Erythroblast (primary cell): Measurements from ENCODE around the gene FRS2.

Experiments
- GATA1 ChIP-seq: IDR thresholded peaks from 2 replicates; pipeline ENCODE4 v1.6.1; 2011; ENCODE audit warnings: low read depth, mild to moderate bottlenecking, control low read depth, low read length, moderate library complexity
- POLR2A ChIP-seq: IDR thresholded peaks from 2 replicates; pipeline ENCODE4 v1.6.1; 2011; ENCODE audit warnings: mild to moderate bottlenecking, low read length

- no peak for TF ChIP-seq POLR2A
- no peak for TF ChIP-seq GATA1
Measured at GRCh38 chr12:69545081-69545480, 74.9 kb downstream of the FRS2 start.
